ENCODE measurements around the gene ARFGEF3.
"Not testable (repeated sequence)": the region's sequence is repeated elsewhere in the genome, so short reads cannot be mapped to it uniquely, and the experiment has no call there.

ARFGEF3 gene

GRCh38 chr6:138310294-138310693 lies 148.6 kb downstream of the ARFGEF3 start:
- DNase-seq, result no peak

GRCh38 chr6:138310821-138311220 lies 149.1 kb downstream of the ARFGEF3 start:
- no peak for DNase-seq

- DNase-seq, result no peak
Measured at GRCh38 chr6:138311268-138311667, 149.5 kb downstream of the ARFGEF3 start.

- no peak for DNase-seq
Measured at GRCh38 chr6:138318741-138319375, 157.1 kb downstream of the ARFGEF3 start.

GRCh38 chr6:138321934-138322333 lies 160.2 kb downstream of the ARFGEF3 start:
- no peak for DNase-seq

GRCh38 chr6:138323821-138324220 lies 162.1 kb downstream of the ARFGEF3 start:
- DNase-seq, result no peak

GRCh38 chr6:138328210-138328609 lies 166.5 kb downstream of the ARFGEF3 start:
- DNase-seq, result no peak

- no peak for DNase-seq
Measured at GRCh38 chr6:138330763-138331162, 169.0 kb downstream of the ARFGEF3 start.

GRCh38 chr6:138331444-138331843 lies 169.7 kb downstream of the ARFGEF3 start:
- no peak for DNase-seq

- no peak for DNase-seq
Measured at GRCh38 chr6:138331984-138332383, 170.2 kb downstream of the ARFGEF3 start.

GRCh38 chr6:138334000-138334399 lies 172.3 kb downstream of the ARFGEF3 start:
- no peak for DNase-seq

- no peak for DNase-seq
Measured at GRCh38 chr6:138334963-138335362, 173.2 kb downstream of the ARFGEF3 start.

- no peak for DNase-seq
Measured at GRCh38 chr6:138336221-138336620, 174.5 kb downstream of the ARFGEF3 start.

GRCh38 chr6:138337076-138337475 lies 175.3 kb downstream of the ARFGEF3 start:
- no peak for DNase-seq

- no peak for DNase-seq
Measured at GRCh38 chr6:138339024-138339423, 177.3 kb downstream of the ARFGEF3 start.

- DNase-seq, result no peak
Measured at GRCh38 chr6:138341176-138341575, 179.4 kb downstream of the ARFGEF3 start.

GRCh38 chr6:138343112-138343511 lies 181.4 kb downstream of the ARFGEF3 start:
- DNase-seq, result no peak

- DNase-seq, result no peak
Measured at GRCh38 chr6:138345565-138346285, 184.0 kb downstream of the ARFGEF3 start.

- DNase-seq, result no peak
Measured at GRCh38 chr6:138346302-138347195, 184.8 kb downstream of the ARFGEF3 start.

GRCh38 chr6:138347864-138348263 lies 186.1 kb downstream of the ARFGEF3 start:
- no peak for DNase-seq

GRCh38 chr6:138349891-138350290 lies 188.2 kb downstream of the ARFGEF3 start:
- no peak for DNase-seq

GRCh38 chr6:138357928-138358327 lies 196.2 kb downstream of the ARFGEF3 start:
- no peak for DNase-seq

GRCh38 chr6:138368684-138369083 lies 206.9 kb downstream of the ARFGEF3 start:
- not testable (repeated sequence) for DNase-seq

All from NCI-H2171 (cell line).